T-cell (primary cell): ENCODE results near the gene HOOK2. TPM values are rescaled to one million over a fixed set of nuclear protein-coding genes. Genes with fewer than 3 reads are reported as not detected.

Experiments
- ATAC-seq, 4 experiments: fragments of 200-7000 bp in 3 of 4; fragments of 150-1000 bp in 1 of 4; cut with Tn5 transposase; replicated peaks in 1 of 4; 1 replicate in 3 of 4; 2 replicates in 1 of 4; pipeline ENCODE4 v1.10.0; 2021; ENCODE audit warnings: moderate library complexity in 3 of 4, mild to moderate bottlenecking in 2 of 4, moderate number of reproducible peaks in 1 of 4
- CTCF ChIA-PET, 2 donors: fragments of 300-600 bp; sonication (Branson Sonifier 250); formaldehyde crosslinking; loops; one replicate each; lab custom pipeline; 2022; ENCODE audit warnings: antibody characterized with exemption in 2 of 2; lab: Charles Lee
- POLR2A ChIA-PET, 2 donors: fragments of 300-600 bp; sonication (Branson Sonifier 250); formaldehyde crosslinking; loops; one replicate each; lab custom pipeline; 2022; ENCODE audit warnings: antibody characterized with exemption in 2 of 2; lab: Charles Lee
- DNase-seq, 35 experiments: peaks; one replicate each; pipeline versions ENCODE4 v3.0.0 to v3.0.0-alpha.2; 2013 to 2023
- H3K27ac ChIP-seq: one replicate; pipeline ENCODE4 v1.5.1; 2013; ENCODE audit warnings: low read length
- H3K27me3 ChIP-seq, 2 experiments: replicated peaks in 1 of 2; 1 replicate in 1 of 2; 2 replicates in 1 of 2; pipeline versions ENCODE4 v1.6.1 to v1.7.0; 2013; ENCODE audit warnings: low read length in 1 of 2, mixed read lengths in 1 of 2; ENCODE audit not compliant: control insufficient read depth in 2 of 2, insufficient read depth in 2 of 2; ENCODE audit errors: extremely low read depth in 1 of 2
- H3K36me3 ChIP-seq, 2 donors: 1 replicate in 1 of 2; 2 replicates in 1 of 2; pipeline versions ENCODE4 v1.6.1 to v1.7.0; 2013; ENCODE audit warnings: low read length in 1 of 2; ENCODE audit not compliant: control insufficient read depth in 2 of 2, insufficient read depth in 1 of 2; ENCODE audit errors: extremely low read depth in 1 of 2
- H3K4me1 ChIP-seq, 2 experiments: 1 replicate in 1 of 2; 2 replicates in 1 of 2; pipeline versions ENCODE4 v1.6.1 to v1.7.0; 2013; ENCODE audit warnings: low read length in 2 of 2, mixed read lengths in 1 of 2; ENCODE audit not compliant: insufficient read depth in 2 of 2, control insufficient read depth in 1 of 2; ENCODE audit errors: extremely low read depth in 1 of 2
- H3K4me3 ChIP-seq, 2 donors: 1 replicate in 1 of 2; 2 replicates in 1 of 2; pipeline versions ENCODE4 v1.5.1 to v1.7.0; 2013; ENCODE audit warnings: mild to moderate bottlenecking in 2 of 2, low read length in 1 of 2, moderate library complexity in 1 of 2; ENCODE audit not compliant: control insufficient read depth in 1 of 2; ENCODE audit errors: extremely low read depth in 1 of 2
- H3K9me3 ChIP-seq: 2 replicates; pipeline ENCODE4 v1.7.0; 2013
- H3K27ac Mint-ChIP-seq, 2 donors: one replicate each; pipeline ENCODE4 v1.8.0; 2020 to 2021; ENCODE audit warnings: mild to moderate bottlenecking in 2 of 2, mixed read lengths in 2 of 2
- H3K27me3 Mint-ChIP-seq, 2 donors: one replicate each; pipeline ENCODE4 v1.8.0; 2021 to 2022; ENCODE audit warnings: mixed read lengths in 2 of 2
- H3K36me3 Mint-ChIP-seq: one replicate; pipeline ENCODE4 v1.8.0; 2021; ENCODE audit warnings: mixed read lengths
- H3K4me1 Mint-ChIP-seq, 3 donors: one replicate each; pipeline ENCODE4 v1.8.0; 2020 to 2022; ENCODE audit warnings: mixed read lengths in 3 of 3, mild to moderate bottlenecking in 1 of 3
- H3K4me3 Mint-ChIP-seq, 3 donors: one replicate each; pipeline ENCODE4 v1.8.0; 2020 to 2022; ENCODE audit warnings: mild to moderate bottlenecking in 3 of 3, mixed read lengths in 3 of 3, moderate library complexity in 3 of 3
- H3K9me3 Mint-ChIP-seq, 3 donors: one replicate each; pipeline ENCODE4 v1.8.0; 2020 to 2022; ENCODE audit warnings: mixed read lengths in 3 of 3
- WGBS: methylation state at CpG from one replicate; pipeline ENCODE4 v1.1.5; 2013; ENCODE audit warnings: missing lambda C conversion rate; ENCODE audit not compliant: insufficient coverage; 5-methylcytosine and 5-hydroxymethylcytosine counted together
- total RNA-seq, 35 experiments: library from RNA in 6 of 35; stranded (reverse) in 6 of 35; fragments of 120-200 nt in 1 of 35; gene quantifications; one replicate each; pipeline versions ENCODE4 v1.2.1 to v1.2.4 and lab custom pipeline; 2013 to 2026

The HOOK2 gene
- total RNA-seq, 5 donors from 2014 or later (not counting 1 experiment from before 2014, with no cell fraction given), result 19.7 to 26.6 (median 22.8) TPM

DNA sequence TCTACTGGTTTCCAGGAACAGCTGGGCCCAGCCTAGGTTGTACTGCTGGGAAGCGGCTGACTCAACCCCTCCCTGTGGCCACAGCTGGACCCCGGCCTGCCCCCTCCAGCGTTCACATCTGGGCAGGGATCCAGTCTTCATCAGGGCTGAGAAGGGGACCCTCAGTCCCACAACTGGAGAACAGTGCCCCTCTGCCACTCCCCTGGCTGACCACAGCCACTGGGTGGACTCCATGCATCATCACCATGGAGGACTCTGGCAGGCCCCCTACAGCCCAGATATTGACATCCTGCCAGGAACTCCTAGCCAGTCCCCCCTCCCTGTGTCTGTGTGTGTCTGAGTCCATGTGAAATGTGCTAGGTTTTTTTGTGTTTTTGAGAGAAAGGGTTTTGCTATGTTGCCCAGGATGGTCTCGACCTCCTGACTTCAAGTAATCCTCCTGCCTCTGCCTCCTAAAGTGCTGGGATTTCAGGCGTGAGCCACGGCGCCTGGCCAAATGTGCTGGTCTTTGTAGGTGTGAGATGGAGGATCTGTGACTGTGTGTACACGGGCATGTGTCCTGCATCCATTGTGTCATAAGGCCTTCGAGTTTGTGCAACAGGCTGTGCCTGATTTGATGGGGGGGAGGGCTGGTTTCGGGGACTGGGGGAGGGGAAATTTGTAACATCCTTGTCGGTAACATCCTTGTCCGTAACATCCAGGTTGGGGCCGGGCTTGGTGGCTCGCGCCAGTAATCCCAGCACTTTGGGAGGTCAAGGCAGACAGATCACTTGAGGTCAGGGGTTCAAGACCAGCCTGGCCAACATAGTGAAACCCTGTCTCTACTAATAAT is 4.0 kb upstream of the HOOK2 start:
- Histone ChIP-seq H3K4me3 (no peak overlapping the region), H3K4me1 (peaks cover 25 to 81% of the 10 kb centered on the region in 2 experiments)
- H3K4me1 Mint-ChIP-seq, result peaks cover 41 to 46% (median 43%) of the 10 kb centered on the region in 3 donors

DNA sequence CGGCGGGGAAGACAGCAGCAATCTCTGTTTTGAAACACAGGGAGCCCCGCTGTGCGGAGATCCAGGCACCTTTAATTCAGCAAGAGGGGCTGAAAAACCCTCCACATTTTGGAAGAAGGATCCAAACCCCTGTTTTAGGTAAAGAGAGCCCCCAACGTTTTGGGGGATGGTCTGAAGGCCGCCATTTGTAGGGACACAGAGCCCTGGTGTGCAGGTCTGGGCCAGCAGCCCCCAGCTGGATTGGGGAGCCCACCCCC is 3.5 kb upstream of the HOOK2 start:
- ChIA-PET CTCF (interaction anchor here (0.9 to 3.2 kb wide), 7 partner anchors 13 to 27 kb away, joined by 3 to 32 read pairs (median 4); partner anchors contain the start of genes JUNB (in 1 of the 2) and RNASEH2A (in 1 of the 2)), POLR2A (interaction anchor here (0.7 to 2.8 kb wide), 2 partner anchors 13 to 17 kb away, joined by 4 to 10 read pairs; partner anchors contain the start of gene JUNB (in 1 of the 2))
- Histone ChIP-seq H3K36me3 (no peaks in the 10 kb centered on the region), H3K4me3 (peak overlapping the region in 1 of 2 donors; percentile 88), H3K4me1 (peaks cover 22 to 76% of the 10 kb centered on the region in 2 experiments), H3K27ac (peak overlapping the region; percentile 89), H3K27me3 (no peaks in the 10 kb centered on the region), H3K9me3 (no peaks in the 10 kb centered on the region)
- Mint-ChIP-seq H3K27ac (peak overlapping the region; percentile 88), H3K4me1 (peaks cover 41 to 46% (median 43%) of the 10 kb centered on the region in 3 donors), H3K36me3 (no peaks in the 10 kb centered on the region), H3K9me3 (no peaks in the 10 kb centered on the region), H3K27me3 (no peaks in the 10 kb centered on the region), H3K4me3 (peak overlapping the region; percentile 77 to 83 (median 82))
- ATAC-seq (no peak), DNase-seq (no peak)
- WGBS, result no CpG with 5 or more reads among the region's 6 CpGs

More for the DNA sequence above, 4.0 kb upstream of the HOOK2 start:
- Histone ChIP-seq H3K27me3 (no peaks in the 10 kb centered on the region), H3K36me3 (no peaks in the 10 kb centered on the region), H3K27ac (peak overlapping the region; percentile 89), H3K9me3 (no peaks in the 10 kb centered on the region)
- Mint-ChIP-seq H3K27ac (peak overlapping the region; percentile 88), H3K4me3 (peak overlapping the region; percentile 25 to 83 (median 55)), H3K36me3 (no peaks in the 10 kb centered on the region), H3K9me3 (no peaks in the 10 kb centered on the region), H3K27me3 (no peaks in the 10 kb centered on the region)
- CTCF ChIA-PET, result interaction anchor here (1.0 to 3.2 kb wide), 5 partner anchors 15 to 19 kb away, joined by 3 to 32 read pairs (median 4); no protein-coding TSS in a partner anchor
- 84% methylated on average over 14 of the region's 15 CpGs for WGBS
- POLR2A ChIA-PET, result no interaction called here
- no peak for DNase-seq
- ATAC-seq, result no peak

DNA sequence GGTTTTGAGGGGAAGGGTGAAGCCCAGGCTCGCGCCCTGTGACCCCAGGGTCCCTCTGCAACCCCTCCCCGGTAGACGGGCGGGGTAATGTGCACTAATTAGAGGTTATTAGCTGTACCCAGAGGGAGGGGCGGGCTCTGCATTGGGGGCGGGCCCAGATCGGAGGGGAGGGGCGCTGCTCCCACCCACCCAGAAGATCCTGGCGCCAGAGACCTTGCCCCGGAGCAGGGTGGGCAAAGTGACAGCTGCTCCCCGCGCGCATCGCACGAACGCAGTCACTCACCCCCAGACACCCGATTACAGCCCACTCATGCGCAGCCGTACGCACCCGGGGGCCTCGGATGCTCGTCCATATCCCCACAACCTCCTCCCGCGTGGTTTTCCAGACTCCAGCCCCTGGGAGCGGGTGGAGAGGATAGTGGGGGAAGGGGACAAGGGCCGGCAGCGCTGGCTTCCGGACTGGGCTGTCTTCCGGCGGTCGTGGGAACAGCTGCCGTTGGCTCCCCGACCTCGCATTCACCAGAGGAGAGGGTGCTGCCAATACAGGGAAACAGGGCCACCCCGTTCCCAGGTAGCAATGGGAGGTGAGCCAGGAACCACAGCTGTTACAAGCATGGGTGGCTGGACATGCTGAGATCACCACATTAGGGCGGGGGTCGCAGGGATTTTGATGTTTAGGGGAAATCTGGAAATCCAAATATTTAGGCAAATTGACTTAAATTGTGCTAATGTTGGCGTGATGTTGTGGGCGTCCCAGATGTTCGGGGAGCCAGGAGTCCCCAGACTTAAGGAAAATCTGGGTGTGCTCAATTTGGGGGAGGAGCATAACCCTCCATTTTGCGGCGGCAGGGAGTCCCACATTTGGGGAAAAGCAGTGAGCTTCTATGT is 2.9 kb upstream of the HOOK2 start:
- ATAC-seq, result no peak
- H3K9me3 Mint-ChIP-seq, result no peaks in the 10 kb centered on the region

DNA sequence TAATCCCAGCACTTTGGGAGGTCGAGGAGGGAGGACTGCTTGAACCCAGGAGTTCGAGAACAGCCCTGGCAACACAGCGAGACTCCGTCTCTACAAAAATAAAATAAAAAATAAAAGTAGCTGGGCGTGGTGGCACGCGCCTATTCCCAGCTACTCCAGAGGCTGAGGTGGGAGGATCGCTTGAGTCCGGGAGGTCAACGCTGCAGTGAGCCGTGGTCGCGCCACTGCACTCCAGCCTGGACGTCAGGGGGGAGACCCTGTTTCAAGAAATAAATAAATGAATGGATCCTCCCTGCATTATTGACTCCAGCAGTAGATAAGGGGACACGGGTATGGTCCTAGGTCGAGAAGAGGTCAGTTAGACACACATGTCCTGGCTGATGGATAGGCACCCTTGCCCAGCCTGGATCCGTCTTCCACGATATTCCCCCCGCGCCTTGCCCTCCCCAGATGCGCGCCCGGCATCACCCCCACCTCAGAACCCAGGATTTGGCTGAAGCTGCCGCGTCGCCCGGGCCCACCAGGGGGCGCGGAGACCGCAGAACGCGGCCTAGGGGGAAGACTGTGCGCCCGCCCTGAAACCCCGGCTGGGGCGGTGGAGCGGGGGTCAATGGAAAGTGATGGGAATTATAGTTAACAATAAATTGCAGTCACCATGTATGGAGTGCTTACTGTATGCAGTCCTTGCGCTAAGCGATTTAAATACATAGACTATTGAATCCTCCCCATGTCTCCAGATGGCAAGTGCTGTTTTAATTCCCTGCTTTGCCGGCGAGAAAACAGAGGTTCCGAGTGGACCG is 2.1 kb upstream of the HOOK2 start:
- Mint-ChIP-seq H3K4me1 (peaks cover 38 to 46% (median 41%) of the 10 kb centered on the region in 3 donors), H3K9me3 (no peaks in the 10 kb centered on the region)
- ATAC-seq, result peak in 3 of 4 experiments; percentile 30 to 31 (median 31)

More for the DNA sequence above, 2.9 kb upstream of the HOOK2 start:
- Mint-ChIP-seq H3K27me3 (no peaks in the 10 kb centered on the region), H3K36me3 (no peaks in the 10 kb centered on the region), H3K4me3 (peak overlapping the region; percentile 77 to 83 (median 82)), H3K27ac (peak overlapping the region; percentile 88), H3K4me1 (peaks cover 38 to 46% (median 41%) of the 10 kb centered on the region in 3 donors)
- peak overlapping the region; percentile 89 for H3K27ac ChIP-seq
- DNase-seq, result peak in 15 of 35 experiments; percentile 23 to 63 (median 46)
- H3K9me3 ChIP-seq, result no peaks in the 10 kb centered on the region
- 5% methylated on average over 19 of the region's 44 CpGs for WGBS
- ChIA-PET CTCF (interaction anchor here (0.9 to 4.1 kb wide), 8 partner anchors 13 to 28 kb away, joined by 3 to 32 read pairs (median 5); partner anchors contain the start of genes JUNB (in 1 of the 2) and RNASEH2A (in 1 of the 2)), POLR2A (interaction anchor here (0.7 to 2.8 kb wide), 2 partner anchors 13 to 18 kb away, joined by 4 to 10 read pairs; partner anchors contain the start of gene JUNB (in 1 of the 2))
- peak overlapping the region; percentile 65 to 88 for H3K4me3 ChIP-seq
- no peaks in the 10 kb centered on the region for H3K27me3 ChIP-seq
- H3K4me1 ChIP-seq, result peaks cover 16 to 70% of the 10 kb centered on the region in 2 experiments
- no peaks in the 10 kb centered on the region for H3K36me3 ChIP-seq

DNA sequence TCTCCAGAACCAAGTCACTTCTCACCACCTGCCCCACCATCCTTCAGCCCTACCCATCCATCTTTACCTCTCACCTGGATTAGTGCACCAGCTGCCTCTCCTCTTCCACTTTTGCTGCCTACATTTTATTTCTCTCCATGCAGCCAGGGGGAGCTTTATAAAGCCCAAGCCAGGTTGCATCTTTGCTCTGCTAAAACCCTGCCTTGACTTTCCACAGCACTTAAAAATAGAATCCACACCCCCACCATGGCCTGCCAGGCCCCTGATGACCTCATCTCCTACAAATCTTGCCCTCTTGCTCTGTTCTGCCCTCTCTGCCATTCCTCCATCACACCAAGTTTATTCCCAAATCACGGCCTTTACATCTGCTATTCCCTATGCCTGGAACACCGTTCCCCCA is 1.8 kb downstream of the HOOK2 start:
- Mint-ChIP-seq H3K4me1 (peaks cover 20 to 24% (median 24%) of the 10 kb centered on the region in 3 donors), H3K9me3 (no peaks in the 10 kb centered on the region), H3K4me3 (peak overlapping the region in 2 of 3 donors; percentile 34 to 52), H3K27me3 (no peaks in the 10 kb centered on the region), H3K27ac (peak overlapping the region; percentile 41 to 61), H3K36me3 (no peaks in the 10 kb centered on the region)
- H3K4me1 ChIP-seq, result peaks cover 3 to 48% of the 10 kb centered on the region in 2 experiments
- ChIA-PET POLR2A (interaction anchor here in 1 of 2 donors (0.6 to 1.1 kb wide), 4 partner anchors 18 to 88 kb away, joined by 3 to 8 read pairs (median 4); partner anchors contain the start of genes JUNB and RNASEH2A), CTCF (interaction anchor here in 1 of 2 donors (1.1 kb wide), 1 partner anchor 23 kb away, joined by 7 read pairs; no protein-coding TSS in a partner anchor)
- no peaks in the 10 kb centered on the region for H3K9me3 ChIP-seq
- H3K4me3 ChIP-seq, result no peak overlapping the region
- WGBS, result 96% methylated on average over 2 of the region's 2 CpGs
- no peaks in the 10 kb centered on the region for H3K27me3 ChIP-seq
- no peaks in the 10 kb centered on the region for H3K36me3 ChIP-seq
- no peak for DNase-seq
- no peak overlapping the region for H3K27ac ChIP-seq
- no peak for ATAC-seq

More for the DNA sequence above, 2.1 kb upstream of the HOOK2 start:
- peaks cover 13 to 62% of the 10 kb centered on the region in 2 experiments for H3K4me1 ChIP-seq
- peak overlapping the region; percentile 89 for H3K27ac ChIP-seq
- Mint-ChIP-seq H3K36me3 (no peaks in the 10 kb centered on the region), H3K4me3 (peak overlapping the region; percentile 77 to 83 (median 82)), H3K27me3 (no peaks in the 10 kb centered on the region), H3K27ac (peak overlapping the region; percentile 88)
- ChIA-PET CTCF (interaction anchor here (1.7 to 4.1 kb wide), 6 partner anchors 14 to 20 kb away, joined by 4 to 32 read pairs (median 12); partner anchors contain the start of gene JUNB (in 1 of the 2)), POLR2A (interaction anchor here (0.6 to 2.8 kb wide), 6 partner anchors 14 to 74 kb away, joined by 4 to 10 read pairs (median 6); partner anchors contain the start of gene JUNB (in 1 of the 2))
- H3K4me3 ChIP-seq, result peak overlapping the region; percentile 65 to 88
- peak; percentile 51 to 90 (median 71) for DNase-seq
- H3K9me3 ChIP-seq, result no peaks in the 10 kb centered on the region
- H3K36me3 ChIP-seq, result no peaks in the 10 kb centered on the region
- 10% methylated on average over 35 of the region's 43 CpGs for WGBS
- no peaks in the 10 kb centered on the region for H3K27me3 ChIP-seq
